WTC11 (cell line): ENCODE data around the gene PTX4. TPM values are rescaled to one million over a fixed set of nuclear protein-coding genes. Genes with fewer than 3 reads are reported as not detected.

Experiments used
- ATAC-seq: fragments of 200-7000 bp; cut with Tn5 transposase; 2 replicates; pipeline ENCODE4 v1.10.0; 2021; ENCODE audit warnings: mild to moderate bottlenecking, moderate library complexity
- CTCF ChIA-PET: fragments of 300-600 bp; sonication (Branson Sonifier 250); formaldehyde crosslinking; loops from one replicate; lab custom pipeline; 2021; ENCODE audit warnings: antibody characterized with exemption; lab: Charles Lee
- POLR2A ChIA-PET: fragments of 350-600 bp; sonication (Branson Sonifier 250); formaldehyde crosslinking; loops from one replicate; lab custom pipeline; 2021; ENCODE audit warnings: antibody characterized with exemption; lab: Charles Lee
- DNase-seq: peaks from one replicate; pipeline ENCODE4 v3.0.0; 2021; ENCODE audit warnings: low spot score
- H3K27ac Mint-ChIP-seq: 2 replicates; pipeline ENCODE4 v1.8.0; 2021; ENCODE audit warnings: mixed read lengths
- H3K27me3 Mint-ChIP-seq: 2 replicates; pipeline ENCODE4 v1.8.0; 2021; ENCODE audit warnings: low read depth, mild to moderate bottlenecking, moderate library complexity, mixed read lengths
- H3K36me3 Mint-ChIP-seq: 2 replicates; pipeline ENCODE4 v1.8.0; 2021; ENCODE audit warnings: mixed read lengths
- H3K4me1 Mint-ChIP-seq: 2 replicates; pipeline ENCODE4 v1.8.0; 2022; ENCODE audit warnings: mixed read lengths
- H3K4me3 Mint-ChIP-seq: 2 replicates; pipeline ENCODE4 v1.8.0; 2021; ENCODE audit warnings: mild to moderate bottlenecking, moderate library complexity, mixed read lengths
- H3K9me3 Mint-ChIP-seq: 2 replicates; pipeline ENCODE4 v1.8.0; 2021; ENCODE audit warnings: mixed read lengths
- ATF1 ChIP-seq: sonication (generic); formaldehyde crosslinking; IDR thresholded peaks from 2 replicates; pipeline ENCODE4 v1.8.1; 2023; ENCODE audit warnings: mild to moderate bottlenecking, moderate library complexity, missing genetic modification reagents
- ATF3 ChIP-seq: sonication (generic); formaldehyde crosslinking; conservative IDR thresholded peaks from 2 replicates; pipeline ENCODE4 v1.8.1; 2022; ENCODE audit warnings: mild to moderate bottlenecking, missing genetic modification reagents
- CREB1 ChIP-seq: sonication (generic); formaldehyde crosslinking; IDR thresholded peaks from 2 replicates; pipeline ENCODE4 v1.8.0; 2023; ENCODE audit warnings: mild to moderate bottlenecking, missing genetic modification reagents
- CREM ChIP-seq: sonication (generic); formaldehyde crosslinking; IDR thresholded peaks from 2 replicates; pipeline ENCODE4 v1.8.1; 2022; ENCODE audit warnings: mild to moderate bottlenecking, missing genetic modification reagents, moderate library complexity
- ESRRA ChIP-seq: sonication (generic); formaldehyde crosslinking; IDR thresholded peaks from 2 replicates; pipeline ENCODE4 v1.8.1; 2022; ENCODE audit warnings: mild to moderate bottlenecking, missing genetic modification reagents, borderline replicate concordance
- GTF2I ChIP-seq: fragments of 250-450 bp; sonication (Bioruptor Pico); conservative IDR thresholded peaks from 2 replicates; pipeline ENCODE4 v1.4.0; 2021; ENCODE audit warnings: mild to moderate bottlenecking
- NFATC4 ChIP-seq: fragments of 250-450 bp; sonication (Bioruptor Pico); IDR thresholded peaks from 2 replicates; pipeline ENCODE4 v1.9.0; 2021; ENCODE audit warnings: mild to moderate bottlenecking
- PREB ChIP-seq: sonication (generic); formaldehyde crosslinking; IDR thresholded peaks from 2 replicates; pipeline ENCODE4 v1.8.1; 2022; ENCODE audit warnings: mild to moderate bottlenecking, missing genetic modification reagents, moderate library complexity, borderline replicate concordance
- ZNF232 ChIP-seq: sonication (generic); formaldehyde crosslinking; IDR thresholded peaks from 2 replicates; pipeline ENCODE4 v1.8.0; 2022; ENCODE audit warnings: mild to moderate bottlenecking, missing genetic modification reagents
- ZNF396 ChIP-seq: fragments of 250-450 bp; sonication (Bioruptor Pico); IDR thresholded peaks from 2 replicates; pipeline ENCODE4 v1.8.0; 2021; ENCODE audit warnings: mild to moderate bottlenecking, moderate library complexity, borderline replicate concordance
- ZNF532 ChIP-seq: fragments of 250-450 bp; sonication (Bioruptor Pico); IDR thresholded peaks from 2 replicates; pipeline ENCODE4 v1.9.0; 2021; ENCODE audit warnings: mild to moderate bottlenecking, borderline replicate concordance
- total RNA-seq: library from RNA; stranded (reverse); gene quantifications from 3 replicates; pipeline ENCODE4 v1.2.3, GENCODE V29; 2021
- TF ChIP-seq, protein P1 (sequence below): sonication (generic); formaldehyde crosslinking; IDR thresholded peaks from 2 replicates; pipeline ENCODE4 v1.8.1; 2023; ENCODE audit warnings: mild to moderate bottlenecking, missing genetic modification reagents, borderline replicate concordance
- TF ChIP-seq, protein P2 (sequence below): fragments of 250-450 bp; sonication (Bioruptor Pico); IDR thresholded peaks from 2 replicates; pipeline ENCODE4 v1.8.0; 2021; ENCODE audit warnings: mild to moderate bottlenecking
- TF ChIP-seq, protein P3 (sequence below): fragments of 250-450 bp; sonication (Bioruptor Pico); IDR thresholded peaks from 2 replicates; pipeline ENCODE4 v1.9.0; 2021; ENCODE audit warnings: mild to moderate bottlenecking
- TF ChIP-seq, protein P4 (sequence below): sonication (generic); formaldehyde crosslinking; IDR thresholded peaks from 2 replicates; pipeline ENCODE4 v1.8.0; 2022; ENCODE audit warnings: mild to moderate bottlenecking, missing genetic modification reagents

The PTX4 gene
- total RNA-seq, 1 experiment from 2014 or later = 0.26 TPM

DNA sequence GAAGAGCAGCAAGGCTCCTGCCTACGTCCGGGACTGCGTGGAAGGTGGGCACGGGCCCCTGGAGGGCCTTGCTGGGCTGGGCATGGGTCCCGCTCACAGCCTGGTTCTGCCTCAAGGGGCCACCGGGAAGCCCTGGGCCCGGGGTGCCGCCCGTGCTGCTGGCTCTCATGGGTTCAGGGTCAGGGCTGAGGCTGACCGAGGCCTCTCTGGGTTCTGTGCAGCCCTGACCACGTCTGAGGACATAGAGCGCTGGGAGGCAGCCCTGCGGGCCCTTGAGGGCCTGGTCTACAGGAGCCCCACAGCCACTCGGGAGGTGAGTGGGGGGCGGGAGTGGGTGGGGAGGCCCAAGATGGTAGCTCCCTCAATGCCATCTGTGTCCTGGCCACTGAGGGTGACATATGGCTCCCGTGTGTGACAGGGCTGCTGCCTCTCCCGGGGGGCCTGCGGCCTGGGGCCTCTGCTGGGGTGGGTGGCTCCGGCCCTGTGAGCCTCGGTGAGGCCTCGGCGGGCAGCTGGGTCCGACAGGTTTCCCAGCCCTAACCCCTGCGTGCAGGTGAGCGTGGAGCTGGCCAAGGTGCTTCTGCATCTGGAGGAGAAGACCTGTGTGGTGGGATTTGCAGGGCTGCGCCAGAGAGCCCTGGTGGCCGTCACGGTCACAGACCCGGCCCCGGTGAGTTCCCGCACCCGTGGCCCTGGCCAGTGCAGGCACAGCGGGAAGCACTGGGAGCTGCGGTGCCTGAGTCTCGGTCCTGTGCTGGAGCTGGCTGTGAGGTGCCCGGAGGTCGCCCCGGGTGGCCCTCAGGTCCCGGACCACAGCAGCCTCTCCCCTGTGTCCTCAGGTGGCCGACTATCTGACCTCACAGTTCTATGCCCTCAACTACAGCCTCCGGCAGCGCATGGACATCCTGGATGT, 13.6 kb upstream of the PTX4 start (continued):
- TF ChIP-seq, protein P1, sequence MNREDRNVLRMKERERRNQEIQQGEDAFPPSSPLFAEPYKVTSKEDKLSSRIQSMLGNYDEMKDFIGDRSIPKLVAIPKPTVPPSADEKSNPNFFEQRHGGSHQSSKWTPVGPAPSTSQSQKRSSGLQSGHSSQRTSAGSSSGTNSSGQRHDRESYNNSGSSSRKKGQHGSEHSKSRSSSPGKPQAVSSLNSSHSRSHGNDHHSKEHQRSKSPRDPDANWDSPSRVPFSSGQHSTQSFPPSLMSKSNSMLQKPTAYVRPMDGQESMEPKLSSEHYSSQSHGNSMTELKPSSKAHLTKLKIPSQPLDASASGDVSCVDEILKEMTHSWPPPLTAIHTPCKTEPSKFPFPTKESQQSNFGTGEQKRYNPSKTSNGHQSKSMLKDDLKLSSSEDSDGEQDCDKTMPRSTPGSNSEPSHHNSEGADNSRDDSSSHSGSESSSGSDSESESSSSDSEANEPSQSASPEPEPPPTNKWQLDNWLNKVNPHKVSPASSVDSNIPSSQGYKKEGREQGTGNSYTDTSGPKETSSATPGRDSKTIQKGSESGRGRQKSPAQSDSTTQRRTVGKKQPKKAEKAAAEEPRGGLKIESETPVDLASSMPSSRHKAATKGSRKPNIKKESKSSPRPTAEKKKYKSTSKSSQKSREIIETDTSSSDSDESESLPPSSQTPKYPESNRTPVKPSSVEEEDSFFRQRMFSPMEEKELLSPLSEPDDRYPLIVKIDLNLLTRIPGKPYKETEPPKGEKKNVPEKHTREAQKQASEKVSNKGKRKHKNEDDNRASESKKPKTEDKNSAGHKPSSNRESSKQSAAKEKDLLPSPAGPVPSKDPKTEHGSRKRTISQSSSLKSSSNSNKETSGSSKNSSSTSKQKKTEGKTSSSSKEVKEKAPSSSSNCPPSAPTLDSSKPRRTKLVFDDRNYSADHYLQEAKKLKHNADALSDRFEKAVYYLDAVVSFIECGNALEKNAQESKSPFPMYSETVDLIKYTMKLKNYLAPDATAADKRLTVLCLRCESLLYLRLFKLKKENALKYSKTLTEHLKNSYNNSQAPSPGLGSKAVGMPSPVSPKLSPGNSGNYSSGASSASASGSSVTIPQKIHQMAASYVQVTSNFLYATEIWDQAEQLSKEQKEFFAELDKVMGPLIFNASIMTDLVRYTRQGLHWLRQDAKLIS = no peak
- TF ChIP-seq, protein P2, sequence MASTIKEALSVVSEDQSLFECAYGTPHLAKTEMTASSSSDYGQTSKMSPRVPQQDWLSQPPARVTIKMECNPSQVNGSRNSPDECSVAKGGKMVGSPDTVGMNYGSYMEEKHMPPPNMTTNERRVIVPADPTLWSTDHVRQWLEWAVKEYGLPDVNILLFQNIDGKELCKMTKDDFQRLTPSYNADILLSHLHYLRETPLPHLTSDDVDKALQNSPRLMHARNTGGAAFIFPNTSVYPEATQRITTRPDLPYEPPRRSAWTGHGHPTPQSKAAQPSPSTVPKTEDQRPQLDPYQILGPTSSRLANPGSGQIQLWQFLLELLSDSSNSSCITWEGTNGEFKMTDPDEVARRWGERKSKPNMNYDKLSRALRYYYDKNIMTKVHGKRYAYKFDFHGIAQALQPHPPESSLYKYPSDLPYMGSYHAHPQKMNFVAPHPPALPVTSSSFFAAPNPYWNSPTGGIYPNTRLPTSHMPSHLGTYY = no peak

DNA sequence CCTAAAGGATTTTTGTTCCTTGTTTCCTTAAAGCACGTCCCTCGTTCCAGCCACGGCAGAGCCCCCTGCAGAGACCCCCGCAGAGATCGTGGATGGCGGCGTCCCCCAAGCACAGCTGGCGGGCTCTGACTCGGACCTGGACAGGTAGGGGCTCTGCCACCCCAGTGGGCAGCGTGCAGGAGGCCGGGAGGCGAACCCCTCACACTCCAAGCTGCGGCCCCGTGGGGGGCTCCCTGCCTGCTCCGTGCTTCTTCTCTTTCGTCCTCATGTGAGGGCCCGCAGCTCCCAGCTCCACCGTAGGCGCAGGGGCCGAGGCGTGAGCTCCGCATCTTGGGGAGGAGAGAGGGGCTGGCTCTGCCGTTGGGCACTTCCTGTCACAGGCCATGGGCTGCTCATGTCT, 12.9 kb upstream of the PTX4 start:
- CTCF ChIA-PET = no interaction called here
- no peak overlapping the region for H3K4me3 Mint-ChIP-seq
- ATAC-seq (no peak), DNase-seq (no peak)
- no peaks in the 10 kb centered on the region for H3K27me3 Mint-ChIP-seq
- POLR2A ChIA-PET = no interaction called here
- TF ChIP-seq, protein P3, sequence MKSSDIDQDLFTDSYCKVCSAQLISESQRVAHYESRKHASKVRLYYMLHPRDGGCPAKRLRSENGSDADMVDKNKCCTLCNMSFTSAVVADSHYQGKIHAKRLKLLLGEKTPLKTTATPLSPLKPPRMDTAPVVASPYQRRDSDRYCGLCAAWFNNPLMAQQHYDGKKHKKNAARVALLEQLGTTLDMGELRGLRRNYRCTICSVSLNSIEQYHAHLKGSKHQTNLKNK (CRISPR knock-in tag) = no peak
- TF ChIP-seq CREB1 (CRISPR knock-in tag) (no peak), ZNF232 (CRISPR knock-in tag) (no peak), NFATC4 (CRISPR knock-in tag) (no peak), GTF2I (no peak)
- TF ChIP-seq, all 79 proteins: peak for 0
- H3K9me3 Mint-ChIP-seq = no peaks in the 10 kb centered on the region
- no peaks in the 10 kb centered on the region for H3K4me1 Mint-ChIP-seq
- peaks cover 21% of the 10 kb centered on the region for H3K36me3 Mint-ChIP-seq
- H3K27ac Mint-ChIP-seq = no peak overlapping the region

DNA sequence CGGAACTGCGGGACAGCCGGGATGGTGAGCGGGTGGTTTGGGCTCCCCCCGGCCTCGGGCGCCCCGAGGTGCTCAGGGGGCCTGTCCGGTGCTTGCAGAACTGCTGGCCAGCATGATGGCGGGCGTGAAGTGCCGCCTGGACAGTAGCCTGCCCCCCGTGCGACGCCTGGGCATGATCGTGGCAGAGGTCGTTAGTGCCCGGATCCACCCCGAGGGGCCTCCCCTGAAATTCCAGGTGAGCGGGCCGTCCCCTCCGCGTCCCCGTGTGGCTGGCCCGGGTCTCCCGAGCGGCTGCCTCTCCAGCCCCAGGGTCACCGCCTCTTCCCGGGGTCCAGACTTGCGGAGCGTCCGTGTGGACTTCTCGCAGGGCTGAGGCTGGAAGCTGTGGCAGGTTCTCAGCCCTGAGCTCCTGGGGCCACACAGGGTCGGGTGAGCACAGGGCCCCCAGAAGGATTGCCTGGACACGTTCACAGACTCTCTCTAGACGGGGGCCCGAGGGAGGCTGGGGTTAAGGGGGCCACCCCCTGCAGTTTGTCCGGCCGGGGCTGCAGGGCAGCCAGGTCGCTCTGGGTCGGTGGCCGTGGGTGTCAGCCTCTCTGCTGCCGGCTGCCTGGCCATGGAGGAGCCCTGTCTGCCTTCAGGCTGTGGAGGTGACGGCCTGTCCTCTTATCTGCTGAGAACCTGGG, 11.9 kb upstream of the PTX4 start:
- Mint-ChIP-seq H3K27ac (no peak overlapping the region), H3K36me3 (peaks cover 18% of the 10 kb centered on the region), H3K9me3 (no peaks in the 10 kb centered on the region), H3K27me3 (no peaks in the 10 kb centered on the region), H3K4me1 (no peaks in the 10 kb centered on the region), H3K4me3 (no peak overlapping the region)
- DNase-seq (no peak), ATAC-seq (no peak)
- TF ChIP-seq PREB (CRISPR knock-in tag) = no peak
- ChIA-PET POLR2A (no interaction called here), CTCF (interaction anchor here (1.3 kb wide), 1 partner anchor 43 kb away, joined by 3 read pairs; no protein-coding TSS in a partner anchor)

- peaks cover 18% of the 10 kb centered on the region for H3K36me3 Mint-ChIP-seq
- ChIA-PET POLR2A (no interaction called here), CTCF (interaction anchor here (1.3 kb wide), 1 partner anchor 44 kb away, joined by 3 read pairs; no protein-coding TSS in a partner anchor)
- no peaks in the 10 kb centered on the region for H3K4me1 Mint-ChIP-seq
- ATAC-seq (no peak), DNase-seq (no peak)
- H3K27ac Mint-ChIP-seq = no peak overlapping the region
- H3K4me3 Mint-ChIP-seq = no peak overlapping the region
- no peaks in the 10 kb centered on the region for H3K9me3 Mint-ChIP-seq
- no peaks in the 10 kb centered on the region for H3K27me3 Mint-ChIP-seq
- no peak for TF ChIP-seq ATF1 (CRISPR knock-in tag)
- no peak for TF ChIP-seq ATF3 (CRISPR knock-in tag)
- TF ChIP-seq ESRRA (CRISPR knock-in tag) = no peak
- no peak for TF ChIP-seq CREM (CRISPR knock-in tag)
- no peak for TF ChIP-seq ZNF396 (CRISPR knock-in tag)
- TF ChIP-seq, protein P4, sequence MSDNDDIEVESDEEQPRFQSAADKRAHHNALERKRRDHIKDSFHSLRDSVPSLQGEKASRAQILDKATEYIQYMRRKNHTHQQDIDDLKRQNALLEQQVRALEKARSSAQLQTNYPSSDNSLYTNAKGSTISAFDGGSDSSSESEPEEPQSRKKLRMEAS (CRISPR knock-in tag) = no peak
- TF ChIP-seq ZNF532 (CRISPR knock-in tag) = no peak
Observed at GRCh38 chr16:1499756-1500464, 11.2 kb upstream of the PTX4 start.
